Left renal pelvis (tissue), 4 donors: ENCODE measurements around the gene PSENEN. TPM values are rescaled to one million over a fixed set of nuclear protein-coding genes. Genes with fewer than 3 reads are reported as not detected.
"Not testable (repeated sequence)": the region's sequence is repeated elsewhere in the genome, so short reads cannot be mapped to it uniquely, and the experiment has no call there.

Experiments used
- DNase-seq, 4 donors: peaks; one replicate each; pipeline ENCODE4 v3.0.0-alpha.2; 2013; ENCODE audit warnings: low read depth in 4 of 4, low spot score in 3 of 4
- polyA plus RNA-seq, 4 donors: library from polyadenylated mRNA; unstranded; fragments of 120-200 nt; gene quantifications; one replicate each; pipeline ENCODE4 v1.2.1, GENCODE V29; 2013; ENCODE audit not compliant: insufficient read length in 4 of 4

The PSENEN gene
- polyA plus RNA-seq, 4 donors: 43.4 to 71.8 (median 61.9) TPM

DNA sequence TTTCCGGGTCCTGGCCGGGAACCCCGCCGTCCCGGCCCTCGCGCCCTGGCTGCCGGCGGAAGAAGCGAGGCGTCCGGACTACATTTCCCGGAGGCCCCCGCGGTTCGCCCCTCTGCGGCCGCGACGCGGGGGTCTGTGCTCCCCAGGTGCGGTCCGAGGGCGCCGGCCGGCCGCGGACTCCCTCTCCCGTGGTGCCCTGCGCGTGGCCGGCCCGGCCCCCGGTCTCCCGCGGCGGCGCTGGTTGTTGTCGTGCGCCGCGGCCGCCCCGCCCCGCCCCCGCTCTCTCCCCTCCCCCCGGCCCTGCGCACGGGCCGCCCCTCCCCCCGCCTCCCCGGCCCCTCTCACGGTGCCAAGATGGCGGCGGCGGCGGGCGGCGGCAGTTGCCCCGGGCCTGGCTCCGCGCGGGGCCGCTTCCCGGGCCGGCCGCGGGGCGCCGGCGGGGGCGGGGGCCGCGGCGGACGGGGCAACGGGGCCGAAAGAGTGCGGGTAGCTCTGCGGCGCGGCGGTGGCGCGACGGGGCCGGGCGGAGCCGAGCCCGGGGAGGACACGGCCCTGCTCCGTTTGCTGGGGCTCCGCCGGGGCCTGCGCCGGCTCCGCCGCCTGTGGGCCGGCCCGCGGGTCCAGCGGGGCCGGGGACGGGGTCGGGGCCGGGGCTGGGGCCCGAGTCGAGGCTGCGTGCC, 27.6 kb upstream of the PSENEN start, which contains the start of gene KMT2B:
TSS of gene KMT2B (plus strand) at position 339 of the 680 bp plus-strand sequence. CDS start at position 355, 16 bp downstream.
- peak in 2 of 4 donors; percentile 87 to 90 for DNase-seq

DNA sequence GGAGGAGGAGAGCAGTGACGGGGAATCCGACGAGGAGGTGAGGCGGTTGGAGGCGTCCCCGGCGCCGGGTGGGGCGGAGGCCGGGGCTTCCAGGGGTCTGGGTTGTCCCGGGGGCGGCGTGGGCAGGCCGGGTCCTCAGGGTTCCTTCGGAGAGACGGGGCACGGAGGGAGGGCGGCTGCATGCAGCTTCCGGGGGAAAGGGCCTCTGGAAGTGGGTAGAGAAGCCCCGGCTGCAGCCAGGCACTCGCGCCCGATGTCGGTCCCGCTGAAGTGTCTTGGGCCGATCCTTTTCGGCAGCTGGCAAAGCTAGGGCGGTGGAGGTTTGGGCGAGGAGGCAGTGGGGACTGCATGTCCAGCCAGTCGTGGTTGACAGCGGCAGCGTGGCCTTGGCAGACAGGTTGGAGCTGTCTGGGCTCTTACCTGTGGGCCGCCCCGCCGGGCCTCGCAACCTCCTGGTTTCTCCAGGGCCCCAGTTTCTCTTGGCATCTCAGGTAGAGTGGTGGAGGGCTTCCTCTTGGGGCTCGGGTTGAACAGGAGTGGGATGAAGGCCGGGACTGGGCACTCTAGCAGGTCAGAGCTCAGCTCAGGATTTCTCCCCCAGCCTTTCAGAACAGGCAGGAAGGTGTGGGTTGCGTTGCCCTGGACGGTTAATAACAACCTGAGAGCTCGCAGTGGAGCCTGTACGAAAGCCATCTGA, 27.0 kb upstream of the PSENEN start:
- no peak for DNase-seq

DNA sequence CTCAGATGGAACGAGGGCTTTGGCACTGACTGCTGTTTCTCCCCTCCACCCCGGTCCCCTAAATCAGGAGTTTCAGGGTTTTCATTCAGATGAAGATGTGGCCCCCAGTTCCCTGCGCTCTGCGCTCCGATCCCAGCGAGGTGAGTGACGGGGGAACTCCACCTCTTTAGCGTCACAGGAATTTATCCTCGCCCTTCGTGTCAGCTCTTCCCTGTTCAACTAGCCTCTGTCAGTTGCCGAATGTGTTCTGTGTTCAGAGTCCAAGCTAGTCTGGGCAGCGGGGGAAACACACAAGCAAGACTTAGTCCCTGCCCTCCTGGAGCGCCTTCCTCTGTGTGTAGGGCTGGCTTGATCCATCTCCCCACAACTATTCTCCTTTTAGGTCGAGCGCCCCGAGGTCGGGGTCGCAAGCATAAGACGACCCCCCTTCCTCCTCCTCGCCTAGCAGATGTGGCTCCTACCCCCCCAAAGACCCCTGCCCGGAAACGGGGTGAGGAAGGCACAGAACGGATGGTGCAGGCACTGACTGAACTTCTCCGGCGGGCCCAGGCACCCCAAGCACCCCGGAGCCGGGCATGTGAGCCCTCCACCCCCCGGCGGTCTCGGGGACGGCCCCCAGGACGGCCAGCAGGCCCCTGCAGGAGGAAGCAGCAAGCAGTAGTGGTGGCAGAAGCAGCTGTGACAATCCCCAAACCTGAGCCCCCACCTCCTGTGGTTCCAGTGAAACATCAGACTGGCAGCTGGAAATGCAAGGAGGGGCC, 25.9 kb upstream of the PSENEN start:
- DNase-seq: no peak

DNA sequence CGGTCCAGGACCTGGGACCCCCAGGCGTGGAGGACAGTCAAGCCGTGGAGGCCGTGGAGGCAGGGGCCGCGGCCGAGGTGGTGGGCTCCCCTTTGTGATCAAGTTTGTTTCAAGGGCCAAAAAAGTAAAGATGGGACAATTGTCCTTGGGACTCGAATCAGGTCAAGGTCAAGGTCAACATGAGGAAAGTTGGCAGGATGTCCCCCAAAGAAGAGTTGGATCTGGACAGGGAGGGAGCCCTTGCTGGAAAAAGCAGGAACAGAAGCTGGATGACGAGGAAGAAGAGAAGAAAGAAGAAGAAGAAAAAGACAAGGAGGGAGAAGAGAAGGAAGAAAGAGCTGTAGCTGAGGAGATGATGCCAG, 25.3 kb upstream of the PSENEN start:
- DNase-seq: no peak

DNA sequence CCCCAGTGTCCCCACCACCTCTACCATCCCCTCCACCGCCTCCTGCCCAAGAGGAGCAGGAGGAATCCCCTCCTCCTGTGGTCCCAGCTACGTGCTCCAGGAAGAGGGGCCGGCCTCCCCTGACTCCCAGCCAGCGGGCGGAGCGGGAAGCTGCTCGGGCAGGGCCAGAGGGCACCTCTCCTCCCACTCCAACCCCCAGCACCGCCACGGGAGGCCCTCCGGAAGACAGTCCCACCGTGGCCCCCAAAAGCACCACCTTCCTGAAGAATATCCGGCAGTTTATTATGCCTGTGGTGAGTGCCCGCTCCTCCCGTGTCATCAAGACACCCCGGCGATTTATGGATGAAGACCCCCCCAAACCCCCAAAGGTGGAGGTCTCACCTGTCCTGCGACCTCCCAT, 24.8 kb upstream of the PSENEN start:
- DNase-seq: no peak

DNA sequence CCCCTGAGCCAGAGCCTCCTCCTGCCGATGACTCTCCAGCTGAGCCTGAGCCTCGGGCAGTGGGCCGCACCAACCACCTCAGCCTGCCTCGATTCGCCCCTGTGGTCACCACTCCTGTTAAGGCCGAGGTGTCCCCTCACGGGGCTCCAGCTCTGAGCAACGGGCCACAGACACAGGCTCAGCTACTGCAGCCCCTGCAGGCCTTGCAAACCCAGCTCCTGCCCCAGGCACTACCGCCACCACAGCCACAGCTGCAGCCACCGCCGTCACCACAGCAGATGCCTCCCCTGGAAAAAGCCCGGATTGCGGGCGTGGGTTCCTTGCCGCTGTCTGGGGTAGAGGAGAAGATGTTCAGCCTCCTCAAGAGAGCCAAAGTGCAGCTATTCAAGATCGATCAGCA, 24.1 kb upstream of the PSENEN start:
- DNase-seq: no peak

DNA sequence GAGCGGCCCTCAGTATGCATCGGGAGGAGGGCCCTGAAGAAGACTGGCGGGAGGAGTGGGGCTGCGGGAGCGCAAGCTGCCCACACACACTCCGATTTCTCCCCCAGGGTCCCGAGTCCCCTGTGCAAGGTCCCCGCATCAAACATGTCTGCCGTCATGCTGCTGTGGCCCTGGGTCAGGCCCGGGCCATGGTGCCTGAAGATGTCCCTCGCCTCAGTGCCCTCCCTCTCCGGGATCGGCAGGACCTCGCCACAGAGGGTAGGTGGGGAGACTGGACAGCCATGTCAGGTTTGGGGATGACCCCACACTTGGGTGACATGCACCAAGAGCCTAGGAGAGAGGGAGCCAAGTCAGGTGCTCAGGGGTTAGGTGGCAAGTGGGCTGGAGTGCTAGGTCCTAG, 23.0 kb upstream of the PSENEN start:
- DNase-seq: no peak

DNA sequence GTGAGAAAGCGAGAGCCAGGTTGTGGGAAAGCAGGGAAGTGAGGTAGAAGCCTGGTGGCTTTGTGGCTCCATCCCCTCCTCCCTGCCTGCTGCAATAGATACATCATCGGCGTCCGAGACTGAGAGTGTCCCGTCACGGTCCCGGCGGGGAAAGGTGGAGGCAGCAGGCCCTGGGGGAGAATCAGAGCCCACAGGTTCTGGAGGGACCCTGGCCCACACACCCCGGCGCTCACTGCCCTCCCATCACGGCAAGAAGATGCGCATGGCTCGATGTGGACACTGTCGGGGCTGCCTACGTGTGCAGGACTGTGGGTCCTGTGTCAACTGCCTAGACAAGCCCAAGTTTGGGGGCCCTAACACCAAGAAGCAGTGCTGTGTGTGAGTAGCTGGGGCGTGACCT, 22.6 kb upstream of the PSENEN start:
- no peak for DNase-seq

DNA sequence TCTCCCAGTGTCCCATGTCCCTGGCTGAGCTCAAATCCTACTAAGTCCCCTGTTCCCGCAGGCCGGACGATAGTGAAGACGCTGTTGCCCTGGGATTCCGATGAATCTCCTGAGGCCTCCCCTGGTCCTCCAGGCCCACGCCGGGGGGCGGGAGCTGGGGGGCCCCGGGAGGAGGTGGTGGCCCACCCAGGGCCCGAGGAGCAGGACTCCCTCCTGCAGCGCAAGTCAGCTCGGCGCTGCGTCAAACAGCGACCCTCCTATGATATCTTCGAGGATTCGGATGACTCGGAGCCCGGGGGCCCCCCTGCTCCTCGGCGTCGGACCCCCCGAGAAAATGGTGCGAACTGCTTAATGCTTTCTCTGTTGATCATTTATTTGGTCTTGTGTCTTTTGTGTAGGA, 21.8 kb upstream of the PSENEN start:
- DNase-seq: no peak

DNA sequence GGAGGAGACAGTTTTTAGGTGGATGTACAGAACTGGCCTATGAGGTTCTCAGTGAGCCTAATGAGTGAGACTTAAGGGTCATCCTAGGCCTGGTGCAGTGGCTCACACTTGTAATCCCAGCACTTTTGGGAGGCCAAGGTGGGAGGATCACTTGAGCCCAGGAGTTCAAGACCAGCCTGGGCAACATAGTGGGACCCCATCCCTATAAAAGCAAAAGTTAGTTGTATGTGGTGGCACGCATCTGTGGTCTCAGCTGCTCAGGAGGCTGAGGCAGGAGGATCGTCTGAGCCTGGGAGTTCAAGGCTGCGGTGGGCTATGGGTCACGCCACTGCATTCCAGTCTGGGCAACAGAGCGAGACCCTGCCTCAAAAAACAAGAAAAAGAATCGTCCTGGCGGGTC, 21.3 kb upstream of the PSENEN start:
- DNase-seq: not testable (repeated sequence)

DNA sequence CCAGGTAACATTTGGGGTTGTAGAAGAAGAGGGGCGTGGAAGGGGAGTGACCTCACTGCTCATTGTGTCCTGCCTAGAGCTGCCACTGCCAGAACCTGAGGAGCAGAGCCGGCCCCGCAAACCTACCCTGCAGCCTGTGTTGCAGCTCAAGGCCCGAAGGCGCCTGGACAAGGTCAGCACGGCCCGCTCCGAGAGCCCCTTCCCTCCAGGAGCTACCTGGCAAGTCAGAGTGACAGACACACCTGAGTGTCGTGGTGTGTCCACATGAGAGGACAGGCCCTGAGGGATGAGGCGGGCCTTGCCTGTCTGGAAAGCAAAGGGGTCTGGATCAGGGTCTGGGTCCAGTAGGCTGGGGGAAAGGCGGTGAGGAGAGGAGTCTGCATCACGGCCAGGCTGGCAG, 20.9 kb upstream of the PSENEN start:
- no peak for DNase-seq

DNA sequence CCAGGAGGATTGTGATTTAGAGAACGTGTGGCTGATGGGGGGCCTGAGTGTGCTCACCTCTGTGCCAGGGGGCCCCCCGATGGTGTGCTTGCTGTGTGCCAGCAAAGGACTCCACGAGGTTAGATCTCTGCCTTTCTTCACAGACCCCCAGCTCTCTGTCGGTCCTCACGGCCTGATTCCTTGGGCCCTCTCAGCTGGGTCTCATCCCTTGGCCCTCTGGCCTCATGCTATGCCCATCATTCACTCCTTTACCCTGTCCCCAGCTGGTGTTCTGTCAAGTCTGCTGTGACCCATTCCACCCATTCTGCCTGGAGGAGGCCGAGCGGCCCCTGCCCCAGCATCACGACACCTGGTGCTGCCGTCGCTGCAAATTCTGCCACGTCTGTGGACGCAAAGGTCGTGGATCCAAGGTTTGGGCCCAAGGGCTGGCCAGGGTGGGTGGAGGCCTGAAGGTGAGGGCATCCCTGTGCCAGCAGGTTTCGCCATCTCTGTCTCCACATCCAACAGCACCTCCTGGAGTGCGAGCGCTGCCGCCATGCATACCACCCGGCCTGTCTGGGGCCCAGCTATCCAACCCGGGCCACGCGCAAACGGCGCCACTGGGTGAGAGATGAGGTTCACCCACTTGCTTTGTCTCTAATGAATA, 20.1 kb upstream of the PSENEN start:
- DNase-seq: no peak

DNA sequence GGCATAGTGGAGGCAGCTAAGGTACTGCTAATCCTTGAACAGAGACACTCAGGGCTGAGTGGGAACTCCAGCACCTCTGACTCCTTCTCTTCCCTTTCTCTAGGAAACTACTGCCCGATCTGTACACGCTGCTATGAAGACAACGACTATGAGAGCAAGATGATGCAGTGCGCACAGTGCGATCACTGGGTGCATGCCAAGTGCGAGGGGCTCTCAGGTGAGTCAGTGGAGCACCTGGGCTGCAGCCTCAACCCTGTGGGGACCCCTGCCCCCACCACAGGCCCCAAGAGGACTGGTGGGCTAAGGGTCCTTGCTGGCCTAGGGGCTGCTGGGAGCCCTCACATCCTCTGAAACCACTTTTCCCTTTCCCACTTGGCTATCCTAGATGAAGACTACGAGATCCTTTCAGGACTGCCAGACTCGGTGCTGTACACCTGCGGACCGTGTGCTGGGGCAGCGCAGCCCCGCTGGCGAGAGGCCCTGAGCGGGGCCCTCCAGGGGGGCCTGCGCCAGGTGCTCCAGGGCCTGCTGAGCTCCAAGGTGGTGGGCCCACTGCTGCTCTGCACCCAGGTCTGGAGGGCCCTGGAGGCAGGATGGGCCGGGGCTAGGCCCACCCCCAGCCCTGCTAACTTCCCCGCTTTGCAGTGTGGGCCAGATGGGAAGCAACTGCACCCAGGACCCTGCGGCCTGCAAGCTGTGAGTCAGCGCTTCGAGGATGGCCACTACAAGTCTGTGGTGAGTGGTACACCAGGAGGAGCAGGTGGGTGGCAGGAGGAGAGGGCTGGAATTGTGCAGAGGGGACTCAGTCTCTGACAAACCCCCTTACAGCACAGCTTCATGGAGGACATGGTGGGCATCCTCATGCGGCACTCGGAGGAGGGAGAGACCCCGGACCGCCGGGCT, 18.1 kb upstream of the PSENEN start:
- no peak for DNase-seq

DNA sequence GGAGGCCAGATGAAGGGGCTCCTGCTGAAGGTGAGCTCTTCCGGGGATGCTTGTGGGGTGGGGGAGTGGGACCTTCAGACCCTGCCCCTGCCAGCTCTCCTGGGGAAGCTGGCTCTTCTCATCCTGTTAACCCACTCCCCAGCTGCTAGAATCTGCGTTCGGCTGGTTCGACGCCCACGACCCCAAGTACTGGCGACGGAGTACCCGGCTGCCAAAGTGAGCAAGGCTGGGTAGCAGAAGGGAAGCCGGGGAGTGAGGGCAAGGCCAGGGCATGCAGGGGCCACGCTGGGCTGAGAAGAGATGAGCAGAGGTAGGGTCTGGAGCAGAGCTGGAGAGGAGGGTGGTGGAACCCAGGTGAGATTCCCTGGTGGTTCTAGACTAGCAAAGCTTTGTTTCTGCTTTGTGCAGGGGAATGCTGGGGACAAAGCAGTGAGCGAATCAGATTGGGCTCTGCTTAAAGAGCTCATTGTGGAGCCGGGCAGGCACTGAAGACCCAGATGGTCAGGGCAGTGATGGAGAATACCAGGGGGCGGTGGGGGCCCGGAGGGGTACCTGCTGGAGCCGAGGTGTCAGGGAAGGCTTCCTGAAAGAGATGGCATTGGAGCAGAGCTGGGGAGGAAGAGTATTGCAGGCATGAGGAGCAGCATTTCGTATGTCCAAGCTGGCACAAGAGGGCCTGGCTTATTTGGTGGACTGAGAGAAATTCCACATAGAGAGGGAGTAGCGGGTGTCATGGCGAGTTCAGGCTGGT, 17.3 kb upstream of the PSENEN start:
- DNase-seq: no peak

DNA sequence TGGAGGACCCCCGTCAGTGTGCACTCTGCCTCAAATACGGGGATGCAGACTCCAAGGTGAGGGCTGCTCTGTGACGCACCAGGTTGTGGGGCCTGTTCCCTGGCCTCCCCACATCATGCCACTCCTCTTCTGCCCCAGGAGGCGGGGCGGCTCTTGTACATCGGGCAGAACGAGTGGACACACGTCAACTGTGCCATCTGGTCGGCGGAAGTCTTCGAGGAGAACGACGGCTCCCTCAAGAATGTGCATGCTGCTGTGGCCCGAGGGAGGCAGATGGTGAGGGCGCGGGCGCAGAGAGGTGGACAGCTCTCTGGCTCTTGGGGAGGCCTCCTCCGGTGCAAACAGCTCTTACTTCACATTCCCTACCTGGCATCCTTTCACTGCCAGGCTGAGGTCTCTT, 16.4 kb upstream of the PSENEN start:
- no peak for DNase-seq

DNA sequence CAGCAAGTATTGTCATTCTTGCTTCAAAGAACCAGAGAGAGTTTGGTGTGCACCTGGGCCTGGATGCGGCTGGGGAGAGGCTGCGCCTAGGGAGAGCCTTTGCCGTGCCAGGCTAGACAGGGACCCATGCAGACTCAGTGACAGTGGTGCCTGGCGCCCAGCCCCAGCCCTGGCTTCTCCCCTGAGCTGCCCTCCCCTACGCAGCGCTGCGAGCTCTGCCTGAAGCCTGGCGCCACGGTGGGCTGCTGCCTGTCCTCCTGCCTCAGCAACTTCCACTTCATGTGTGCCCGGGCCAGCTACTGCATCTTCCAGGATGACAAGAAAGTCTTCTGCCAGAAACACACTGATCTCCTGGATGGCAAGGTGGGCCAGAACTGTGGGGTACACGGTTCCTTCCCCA, 15.7 kb upstream of the PSENEN start:
- DNase-seq: no peak

DNA sequence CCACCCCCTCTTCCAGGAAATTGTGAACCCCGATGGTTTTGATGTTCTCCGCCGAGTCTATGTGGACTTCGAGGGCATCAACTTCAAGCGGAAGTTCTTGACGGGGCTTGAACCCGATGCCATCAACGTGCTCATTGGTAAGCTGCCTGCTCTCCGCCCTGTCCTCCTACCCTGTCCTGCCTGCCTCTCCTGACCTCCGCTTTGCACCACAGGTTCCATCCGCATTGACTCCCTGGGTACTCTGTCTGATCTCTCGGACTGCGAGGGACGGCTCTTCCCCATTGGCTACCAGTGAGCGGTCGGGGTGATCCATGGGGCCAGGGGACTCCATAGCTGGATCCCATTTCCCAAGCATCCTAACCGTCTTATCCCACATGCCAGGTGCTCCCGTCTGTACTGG, 15.1 kb upstream of the PSENEN start:
- DNase-seq: no peak

DNA sequence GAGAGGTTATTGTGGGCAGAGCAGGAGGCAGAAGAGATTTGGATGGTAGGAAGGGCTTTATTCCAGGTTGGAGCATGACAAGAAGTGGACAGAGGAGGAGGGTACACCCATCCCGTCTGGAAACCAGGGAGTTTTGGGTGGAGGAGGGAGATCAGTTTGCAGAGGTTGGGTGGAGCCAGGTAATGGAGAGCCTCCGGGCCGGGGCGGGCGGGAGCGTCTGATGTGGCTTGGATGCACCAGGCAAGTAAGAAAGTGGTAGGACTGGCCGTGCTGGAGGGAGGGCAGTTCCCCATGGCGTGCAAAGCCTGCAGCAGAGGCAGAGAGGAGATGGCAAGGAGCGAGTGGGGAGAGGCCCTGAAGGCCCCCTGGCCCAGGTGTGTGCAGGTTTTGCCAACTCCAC, 14.1 kb upstream of the PSENEN start:
- no peak for DNase-seq

DNA sequence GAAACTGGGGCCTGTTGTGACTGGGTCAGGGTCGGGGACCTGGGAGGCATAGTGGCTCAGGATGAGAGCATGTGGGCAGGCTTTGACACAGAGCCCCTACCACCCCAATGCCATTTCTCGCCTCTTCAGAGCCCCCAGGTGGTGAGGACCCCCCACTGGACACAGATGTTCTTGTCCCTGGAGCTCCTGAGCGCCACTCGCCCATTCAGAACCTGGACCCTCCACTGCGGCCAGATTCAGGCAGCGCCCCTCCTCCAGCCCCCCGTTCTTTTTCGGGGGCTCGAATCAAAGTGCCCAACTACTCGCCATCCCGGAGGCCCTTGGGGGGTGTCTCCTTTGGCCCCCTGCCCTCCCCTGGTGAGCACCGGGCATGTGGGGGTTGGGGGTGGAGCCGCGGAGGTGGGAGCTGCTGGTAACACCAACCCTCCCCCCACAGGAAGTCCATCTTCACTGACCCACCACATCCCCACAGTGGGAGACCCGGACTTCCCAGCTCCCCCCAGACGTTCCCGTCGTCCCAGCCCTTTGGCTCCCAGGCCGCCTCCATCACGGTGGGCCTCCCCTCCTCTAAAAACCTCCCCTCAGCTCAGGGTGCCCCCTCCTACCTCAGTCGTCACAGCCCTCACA, 13.6 kb upstream of the PSENEN start:
- no peak for DNase-seq
